Upper lobe of left lung (tissue), 6 donors: ENCODE measurements around the gene PLBD2. TPM values are rescaled to one million over a fixed set of nuclear protein-coding genes. Genes with fewer than 3 reads are reported as not detected.

ENCODE experiments used
- ATAC-seq, 2 donors: fragments of 200-7000 bp; cut with Tn5 transposase; one replicate each; pipeline ENCODE4 v1.9.1; 2022; ENCODE audit warnings: mild to moderate bottlenecking in 2 of 2, moderate library complexity in 2 of 2; ENCODE audit not compliant: low FRiP score in 2 of 2
- DNase-seq, 2 donors: peaks; one replicate each; pipeline ENCODE4 v3.0.0-alpha.2; 2019 to 2020
- H3K27ac ChIP-seq, 4 donors: fragments of 200-600 bp; sonication (generic); one replicate each; pipeline ENCODE4 v1.5.1; 2016 to 2019
- H3K27me3 ChIP-seq, 4 donors: fragments of 200-600 bp; sonication (generic); one replicate each; pipeline ENCODE4 v1.5.1; 2017 to 2019
- H3K36me3 ChIP-seq, 4 donors: fragments of 200-600 bp; sonication (generic); one replicate each; pipeline ENCODE4 v1.5.1; 2016 to 2019
- H3K4me1 ChIP-seq, 4 donors: fragments of 200-600 bp; sonication (generic); one replicate each; pipeline ENCODE4 v1.5.1; 2018 to 2019
- H3K4me3 ChIP-seq, 4 donors: fragments of 200-600 bp; sonication (generic); one replicate each; pipeline ENCODE4 v1.5.1; 2017 to 2019; ENCODE audit warnings: mild to moderate bottlenecking in 2 of 4, moderate library complexity in 1 of 4
- H3K9me3 ChIP-seq, 4 donors: fragments of 200-600 bp; sonication (generic); one replicate each; pipeline ENCODE4 v1.5.1; 2018 to 2019
- CTCF ChIP-seq, 6 experiments: fragments of 450-650 bp in 4 of 6; fragments of 200-600 bp in 2 of 6; sonication (generic) in 2 of 6; IDR thresholded peaks; one replicate each; pipeline ENCODE4 v1.5.1; 2016 to 2019; ENCODE audit warnings: antibody characterized with exemption in 6 of 6
- EP300 ChIP-seq, 4 donors: sonication (generic); formaldehyde crosslinking; IDR thresholded peaks; one replicate each; pipeline ENCODE4 v1.5.1; 2017; ENCODE audit warnings: antibody characterized with exemption in 4 of 4, control low read depth in 2 of 4
- POLR2A ChIP-seq, 4 donors: fragments of 450-650 bp; IDR thresholded peaks; one replicate each; pipeline ENCODE4 v1.5.1; 2016 to 2017; ENCODE audit warnings: antibody characterized with exemption in 4 of 4, mild to moderate bottlenecking in 2 of 4
- POLR2AphosphoS5 ChIP-seq, 2 donors: sonication (generic); formaldehyde crosslinking; IDR thresholded peaks; one replicate each; pipeline ENCODE4 v1.5.1; 2017; ENCODE audit warnings: antibody characterized with exemption in 2 of 2
- WGBS, 2 donors: methylation state at CpG; one replicate each; pipeline ENCODE4 v1.1.5; 2017 to 2018; 5-methylcytosine and 5-hydroxymethylcytosine counted together
- total RNA-seq, 6 donors: library from RNA; depleted of rRNA in 4 of 6; stranded (reverse); fragments of >200 nt in 4 of 6; gene quantifications; one replicate each; pipeline versions ENCODE4 v1.1.0 to v1.2.1, GENCODE V29; 2016 to 2021
- donor health status: DM: no; HTN: no; CAD: no; lungs with moderate emphysema.
- donor health status: DM: no; HTN: yes; CAD: no; lungs with severe emphysema.

Gene PLBD2
- total RNA-seq, 6 donors from 2014 or later: 19.5 to 60.0 (median 46.4) TPM

GRCh38 chr12:113414519-113415038 is 56.2 kb downstream of the PLBD2 start:
- Histone ChIP-seq H3K4me3 (no peak overlapping the region), H3K36me3 (no peaks in the 10 kb centered on the region), H3K9me3 (no peaks in the 10 kb centered on the region), H3K27ac (no peak overlapping the region), H3K27me3 (no peaks in the 10 kb centered on the region), H3K4me1 (no peaks in the 10 kb centered on the region)
- DNase-seq (no peak), ATAC-seq (no peak)
- TF ChIP-seq CTCF (IDR thresholded peaks at IDR 0.05) (no peak), EP300 (IDR thresholded peaks at IDR 0.05) (no peak), POLR2AphosphoS5 (IDR thresholded peaks at IDR 0.05) (no peak), POLR2A (IDR thresholded peaks at IDR 0.05) (no peak)
- WGBS, 2 donors: 83 to 87% methylated on average over 7 to 9 of the region's 9 CpGs

GRCh38 chr12:113416091-113416754 is 57.8 kb downstream of the PLBD2 start:
- DNase-seq (peak in 1 of 2 donors; percentile 63), ATAC-seq (peak; percentile 34 to 59)
- H3K27ac ChIP-seq: peak overlapping the region in 3 of 4 donors; percentile 5 to 69 (median 14)

GRCh38 chr12:113418213-113418879 is 60.0 kb downstream of the PLBD2 start:
- 38% methylated on average over 13 of the region's 13 CpGs for WGBS, 2 donors
- H3K4me1 ChIP-seq: peaks cover 5 to 20% (median 11%) of the 10 kb centered on the region in 4 donors
- peak overlapping the region in 1 of 4 donors; percentile 57 for H3K27ac ChIP-seq
- H3K36me3 ChIP-seq: no peaks in the 10 kb centered on the region
- TF ChIP-seq CTCF (IDR thresholded peaks at IDR 0.05) (no peak), EP300 (IDR thresholded peaks at IDR 0.05) (peak in 2 of 4 donors; percentile 62 to 82), POLR2A (IDR thresholded peaks at IDR 0.05) (peak in 1 of 4 donors; percentile 47), POLR2AphosphoS5 (IDR thresholded peaks at IDR 0.05) (peak in 1 of 2 donors; percentile 79)
- ATAC-seq: peak in 1 of 2 donors; percentile 25
- H3K9me3 ChIP-seq: no peaks in the 10 kb centered on the region
- H3K27me3 ChIP-seq: no peaks in the 10 kb centered on the region
- H3K4me3 ChIP-seq: no peak overlapping the region
- DNase-seq: peak in 1 of 2 donors; percentile 50

More at GRCh38 chr12:113416091-113416754, 57.8 kb downstream of the PLBD2 start:
- Histone ChIP-seq H3K36me3 (no peaks in the 10 kb centered on the region), H3K4me1 (no peaks in the 10 kb centered on the region), H3K27me3 (no peaks in the 10 kb centered on the region), H3K4me3 (no peak overlapping the region), H3K9me3 (no peaks in the 10 kb centered on the region)
- TF ChIP-seq POLR2A (IDR thresholded peaks at IDR 0.05): no peak
- TF ChIP-seq POLR2AphosphoS5 (IDR thresholded peaks at IDR 0.05): peak in 1 of 2 donors; percentile 11
- 42 to 52% methylated on average over 6 of the region's 6 CpGs for WGBS, 2 donors

- no peak for TF ChIP-seq POLR2A (IDR thresholded peaks at IDR 0.05)
- no peak for TF ChIP-seq CTCF (IDR thresholded peaks at IDR 0.05)
- no peak for TF ChIP-seq POLR2AphosphoS5 (IDR thresholded peaks at IDR 0.05)
- no peak for TF ChIP-seq EP300 (IDR thresholded peaks at IDR 0.05)
- H3K27me3 ChIP-seq: no peaks in the 10 kb centered on the region
- H3K27ac ChIP-seq: no peak overlapping the region
- H3K4me1 ChIP-seq: peaks cover 5 to 22% (median 11%) of the 10 kb centered on the region in 4 donors
- H3K9me3 ChIP-seq: no peaks in the 10 kb centered on the region
- no peak overlapping the region for H3K4me3 ChIP-seq
- no peak for DNase-seq
- H3K36me3 ChIP-seq: no peaks in the 10 kb centered on the region
- no peak for ATAC-seq
- WGBS, 2 donors: 57 to 60% methylated on average over 1 to 2 of the region's 2 CpGs
These were observed 62.7 kb downstream of the PLBD2 start for GRCh38 chr12:113420996-113421595.
